Breast epithelium (tissue), 3 donors: ENCODE measurements around the gene ENTPD2.

Experiments
- CTCF ChIP-seq, 3 donors: fragments of 450-650 bp; IDR thresholded peaks; one replicate each; pipeline ENCODE4 v1.5.1; 2016 to 2017; ENCODE audit warnings: antibody characterized with exemption in 3 of 3, mild to moderate bottlenecking in 3 of 3, moderate library complexity in 3 of 3
- POLR2A ChIP-seq: fragments of 450-650 bp; IDR thresholded peaks from one replicate; pipeline ENCODE4 v1.6.1; 2016; ENCODE audit warnings: antibody characterized with exemption, mild to moderate bottlenecking, moderate library complexity
- POLR2AphosphoS5 ChIP-seq, 3 donors: sonication (generic); formaldehyde crosslinking; IDR thresholded peaks; one replicate each; pipeline ENCODE4 v1.6.1; 2017; ENCODE audit warnings: antibody characterized with exemption in 3 of 3

- TF ChIP-seq CTCF (IDR thresholded peaks at IDR 0.05): no peak
- TF ChIP-seq POLR2A: no peak
- peak in 2 of 3 donors; percentile 12 to 25 for TF ChIP-seq POLR2AphosphoS5 (IDR thresholded peaks at IDR 0.05)
Observed at GRCh38 chr9:137053944-137054931, at the start of gene ENTPD2.
